ENCODE measurements around the gene ZFAND4.
"Not testable (repeated sequence)": the region's sequence is repeated elsewhere in the genome, so short reads cannot be mapped to it uniquely, and the experiment has no call there.

ZFAND4 gene

DNA sequence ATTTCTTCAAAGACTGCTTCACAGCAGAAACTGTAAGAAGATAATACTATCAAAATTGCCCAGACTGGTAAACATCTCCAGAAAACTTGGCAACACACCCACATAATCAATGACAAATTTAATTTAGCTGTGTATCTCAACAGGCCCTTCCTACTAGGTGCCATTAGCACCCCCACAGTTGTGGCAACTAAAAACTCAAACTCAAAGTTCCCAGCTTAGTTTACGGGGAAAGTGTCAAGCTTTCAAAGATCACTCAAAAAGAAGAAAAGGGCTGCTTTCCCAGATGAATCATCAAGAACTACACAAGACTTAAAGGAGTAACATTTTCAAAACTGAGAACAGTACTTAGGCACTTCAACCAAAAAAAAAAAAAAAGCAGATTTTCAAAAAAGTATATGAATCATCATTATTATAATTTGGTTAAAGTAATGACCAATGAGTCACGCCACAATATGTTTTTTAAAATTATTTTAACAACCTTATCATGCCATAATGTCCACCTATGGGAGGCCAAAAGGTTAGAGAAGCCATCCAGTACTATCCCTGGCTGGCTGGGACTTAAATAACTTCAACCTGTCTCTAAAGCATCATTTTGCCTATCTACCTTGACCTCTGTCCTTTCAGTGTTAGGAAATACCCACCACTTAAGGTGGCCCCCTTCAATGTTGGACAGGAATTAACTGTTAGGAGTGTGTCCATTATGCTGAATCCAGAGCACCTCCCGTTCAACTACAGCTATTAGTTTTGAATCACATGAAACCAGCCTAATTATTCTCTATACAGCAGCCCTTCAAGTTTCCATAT, 90.8 kb downstream of the ZFAND4 start:
- no peak overlapping the region for H3K4me3 ChIP-seq (ENCODE audit: low read length)

DNA sequence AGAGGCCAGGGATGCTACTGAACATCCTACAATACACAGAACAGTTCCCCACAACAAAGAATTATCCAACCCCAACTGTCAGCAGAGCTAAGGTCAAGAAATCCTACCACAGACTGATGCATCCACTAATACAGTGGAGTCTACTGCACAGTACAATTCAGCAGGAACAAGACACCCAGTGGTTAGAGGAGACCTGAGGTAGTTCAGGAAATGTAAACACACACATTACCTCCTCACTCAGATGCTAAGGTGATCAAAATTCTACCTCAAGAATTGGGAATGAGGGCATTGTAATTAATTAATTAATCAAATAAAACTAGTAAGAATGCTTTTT, 91.4 kb downstream of the ZFAND4 start:
- TF ChIP-seq, protein P1, sequence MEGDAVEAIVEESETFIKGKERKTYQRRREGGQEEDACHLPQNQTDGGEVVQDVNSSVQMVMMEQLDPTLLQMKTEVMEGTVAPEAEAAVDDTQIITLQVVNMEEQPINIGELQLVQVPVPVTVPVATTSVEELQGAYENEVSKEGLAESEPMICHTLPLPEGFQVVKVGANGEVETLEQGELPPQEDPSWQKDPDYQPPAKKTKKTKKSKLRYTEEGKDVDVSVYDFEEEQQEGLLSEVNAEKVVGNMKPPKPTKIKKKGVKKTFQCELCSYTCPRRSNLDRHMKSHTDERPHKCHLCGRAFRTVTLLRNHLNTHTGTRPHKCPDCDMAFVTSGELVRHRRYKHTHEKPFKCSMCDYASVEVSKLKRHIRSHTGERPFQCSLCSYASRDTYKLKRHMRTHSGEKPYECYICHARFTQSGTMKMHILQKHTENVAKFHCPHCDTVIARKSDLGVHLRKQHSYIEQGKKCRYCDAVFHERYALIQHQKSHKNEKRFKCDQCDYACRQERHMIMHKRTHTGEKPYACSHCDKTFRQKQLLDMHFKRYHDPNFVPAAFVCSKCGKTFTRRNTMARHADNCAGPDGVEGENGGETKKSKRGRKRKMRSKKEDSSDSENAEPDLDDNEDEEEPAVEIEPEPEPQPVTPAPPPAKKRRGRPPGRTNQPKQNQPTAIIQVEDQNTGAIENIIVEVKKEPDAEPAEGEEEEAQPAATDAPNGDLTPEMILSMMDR (IDR thresholded peaks at IDR 0.05; ENCODE audit: insufficient read depth, low read depth, low read length, missing control alignments): no peak
- H3K4me3 ChIP-seq (ENCODE audit: low read length): no peak overlapping the region
- DNase-seq (ENCODE audit: low read depth): no peak

More for the DNA sequence above, 90.8 kb downstream of the ZFAND4 start:
- TF ChIP-seq, protein P1 (IDR thresholded peaks at IDR 0.05; ENCODE audit: insufficient read depth, low read depth, low read length, missing control alignments): no peak
- no peak for DNase-seq (ENCODE audit: low read depth)

DNA sequence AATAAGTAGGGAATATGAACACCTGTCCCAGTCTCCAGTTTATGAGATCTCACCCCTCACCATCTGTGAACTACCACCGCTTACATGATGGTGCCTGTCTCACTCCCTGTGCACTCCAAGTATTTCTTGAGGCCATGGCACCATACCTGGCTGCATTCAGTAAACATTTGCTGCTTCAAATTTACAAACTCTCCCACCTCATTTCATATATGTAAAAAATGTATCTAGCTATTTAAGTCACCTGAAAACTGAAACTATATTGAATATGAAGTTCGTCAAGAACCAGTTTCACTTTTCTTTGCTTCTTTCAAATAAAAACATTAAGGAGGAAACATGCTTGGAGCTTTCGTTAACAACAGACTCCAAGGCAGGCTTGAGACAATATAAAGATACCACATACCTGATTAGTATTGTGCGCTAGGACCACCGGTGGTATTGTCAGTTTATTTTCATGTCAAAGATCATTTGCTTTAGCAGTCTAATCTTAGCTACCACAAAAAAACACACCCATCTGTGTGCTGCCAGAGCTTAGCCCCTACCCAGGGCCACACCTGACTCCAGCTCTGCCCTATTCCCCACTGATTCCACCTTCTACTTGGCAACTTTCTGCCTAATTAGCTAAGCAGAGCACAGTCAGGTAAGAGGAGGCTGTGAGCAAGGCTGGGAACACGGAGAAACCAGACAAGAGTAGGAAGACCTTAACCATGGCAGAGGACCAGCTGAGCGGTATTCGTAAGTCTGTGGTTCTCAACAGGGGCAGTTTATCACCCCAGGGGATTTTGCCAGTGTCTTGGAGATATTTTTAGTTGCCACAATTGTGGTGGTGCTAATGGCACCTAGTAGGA, 92.0 kb downstream of the ZFAND4 start:
- no peak for DNase-seq (ENCODE audit: low read depth)
- TF ChIP-seq, protein P1 (IDR thresholded peaks at IDR 0.05; ENCODE audit: insufficient read depth, low read depth, low read length, missing control alignments): no peak
- H3K4me3 ChIP-seq (ENCODE audit: low read length): no peak overlapping the region

DNA sequence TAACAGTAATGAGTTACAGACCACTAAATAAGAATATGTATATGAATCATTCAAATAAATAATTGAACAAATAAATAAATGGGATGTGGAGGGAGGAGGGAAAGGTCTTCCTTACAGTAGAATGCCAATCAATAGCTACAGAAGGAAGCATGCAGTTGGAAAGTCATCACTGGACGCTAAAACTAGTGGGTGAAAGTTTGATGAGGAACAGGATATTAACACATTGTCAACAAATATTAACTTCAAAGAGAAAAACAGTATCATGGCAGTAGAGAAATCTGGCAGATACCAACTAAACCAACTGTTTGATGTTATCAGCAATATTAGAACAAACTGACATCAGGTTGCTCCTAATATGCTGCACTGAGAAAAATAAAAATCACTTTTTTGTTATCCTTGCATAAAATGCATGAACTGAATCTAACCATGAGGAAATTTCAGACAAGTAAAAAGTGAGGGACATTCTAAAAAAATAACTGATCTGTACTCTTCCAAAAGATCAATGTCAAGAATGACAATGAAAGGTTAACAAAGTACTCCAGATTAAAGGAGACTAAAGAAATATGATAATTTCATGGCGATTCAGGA, 94.1 kb downstream of the ZFAND4 start:
- no peak for DNase-seq (ENCODE audit: low read depth)
- no peak overlapping the region for H3K4me3 ChIP-seq (ENCODE audit: low read length)
- TF ChIP-seq, protein P1 (IDR thresholded peaks at IDR 0.05; ENCODE audit: insufficient read depth, low read depth, low read length, missing control alignments): no peak

DNA sequence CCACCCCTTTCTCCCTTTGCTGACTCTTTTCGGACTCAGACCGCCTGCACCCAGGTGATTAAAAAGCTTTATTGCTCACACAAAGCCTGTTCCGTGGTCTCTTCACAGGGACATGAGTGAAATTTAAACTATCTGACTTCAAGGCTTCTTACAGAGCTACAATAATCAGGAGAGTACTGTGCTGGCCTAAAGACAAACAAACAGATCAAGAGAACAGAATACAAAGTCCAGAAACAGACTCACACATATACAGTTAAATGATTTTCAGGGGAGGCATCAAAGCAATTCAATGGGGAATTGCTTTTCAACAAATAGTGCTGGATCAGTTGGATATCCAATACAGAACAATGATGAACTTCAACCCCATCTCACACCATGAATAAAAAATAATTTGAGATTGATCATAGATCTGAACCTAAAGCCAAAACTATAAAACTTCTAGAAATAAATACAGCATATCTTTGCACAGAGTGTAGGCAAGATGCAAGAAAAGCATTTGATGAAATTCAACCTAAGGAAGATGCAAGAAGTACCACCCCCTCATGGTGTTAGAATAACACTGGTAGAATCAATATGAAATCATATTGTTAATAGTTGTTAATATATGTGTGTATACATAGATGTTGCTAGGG, 96.5 kb downstream of the ZFAND4 start:
- TF ChIP-seq, protein P1 (IDR thresholded peaks at IDR 0.05; ENCODE audit: insufficient read depth, low read depth, low read length, missing control alignments): no peak
- H3K4me3 ChIP-seq (ENCODE audit: low read length): no peak overlapping the region
- DNase-seq (ENCODE audit: low read depth): no peak

DNA sequence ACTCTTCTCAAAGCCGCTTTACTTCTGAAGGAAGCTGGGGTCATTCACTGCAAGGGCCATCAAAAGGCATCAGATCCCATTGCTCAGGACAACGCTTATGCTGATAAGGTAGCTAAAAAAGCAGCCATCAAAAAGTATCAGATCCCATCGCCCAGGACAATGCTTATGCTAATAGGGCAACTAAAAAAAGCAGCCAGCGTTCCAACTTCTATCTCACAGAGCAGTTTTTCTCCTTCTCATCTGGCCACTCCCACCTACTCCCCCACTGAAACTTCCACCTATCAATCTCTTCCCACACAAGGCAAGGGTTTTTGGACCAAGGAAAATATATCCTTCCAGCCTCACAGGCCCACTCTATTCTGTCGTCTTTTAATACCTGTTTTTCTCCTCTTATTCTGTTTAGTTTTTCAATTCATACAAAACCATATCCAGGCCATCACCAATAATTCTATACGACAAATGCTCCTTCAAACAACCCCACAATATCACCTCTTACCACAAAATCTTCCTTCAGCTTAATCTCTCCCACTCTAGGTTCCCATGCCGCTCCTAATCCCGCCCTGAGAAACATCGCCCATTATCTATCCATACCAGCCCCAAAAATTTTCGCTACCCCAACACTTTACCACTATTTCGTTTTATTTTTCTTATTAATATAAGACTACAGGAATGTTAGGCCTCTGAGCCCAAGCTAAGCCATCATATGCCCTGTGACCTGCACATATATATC, 97.4 kb downstream of the ZFAND4 start:
- DNase-seq (ENCODE audit: low read depth); H3K4me3 ChIP-seq (ENCODE audit: low read length): not testable (repeated sequence)

Measured in epithelial cell of esophagus (primary cell).